HCT116 (cell line): ENCODE measurements around the gene SLC17A5. TPM values are rescaled to one million over a fixed set of nuclear protein-coding genes. Genes with fewer than 3 reads are reported as not detected.

Source experiments
- ATAC-seq: fragments of 200-7000 bp; cut with Tn5 transposase; 2 replicates; pipeline ENCODE4 v1.9.1; 2020; ENCODE audit warnings: mild to moderate bottlenecking, moderate library complexity
- BruUV-seq: library from RNA; stranded (reverse); fragments of 400-500 nt; replicated peaks from 2 replicates; lab custom pipeline; 2021; lab: Mats Ljungman, UMichigan
- CTCF ChIA-PET: fragments of 300-600 bp; sonication (Branson Sonifier 250); formaldehyde crosslinking; loops from one replicate; lab custom pipeline; 2021; ENCODE audit warnings: antibody characterized with exemption; lab: Charles Lee
- POLR2A ChIA-PET: fragments of 300-600, 350-600 bp; sonication (Branson Sonifier 250); formaldehyde crosslinking; loops from one replicate; lab custom pipeline; 2021; ENCODE audit warnings: antibody characterized with exemption; lab: Charles Lee
- RAD21 ChIA-PET, 2 experiments: fragments of 300-600 bp; sonication (Branson Sonifier 250); formaldehyde crosslinking; loops; one replicate each; lab custom pipeline; 2023; ENCODE audit warnings: low total read pairs in 2 of 2; ENCODE audit not compliant: uncharacterized antibody in 2 of 2, unreplicated experiment in 2 of 2, low non-redundant PET in 1 of 2; lab: Charles Lee
- DNase-seq: peaks from one replicate; pipeline ENCODE4 v3.0.0-alpha.2; 2010; ENCODE audit warnings: low read depth, low spot score
- H2AFZ ChIP-seq: fragments of 200-600 bp; shearing (Covaris generic), sonication (generic); 2 replicates; pipeline ENCODE4 v1.6.1; 2017; ENCODE audit warnings: low read depth, mixed run types, mixed read lengths, antibody characterized with exemption, low read length; ENCODE audit not compliant: poor library complexity, severe bottlenecking
- H3K27ac ChIP-seq: 2 replicates; pipeline ENCODE4 v1.5.1; 2012; ENCODE audit warnings: low read depth, low read length
- H3K27me3 ChIP-seq: fragments of 200-600 bp; sonication (generic); 2 replicates; pipeline ENCODE4 v1.6.1; 2016; ENCODE audit warnings: mixed run types, low read length, mixed read lengths; ENCODE audit not compliant: insufficient read depth
- H3K36me3 ChIP-seq, 2 experiments: fragments of 200-500 bp in 1 of 2; fragments of 200-600 bp in 1 of 2; sonication (Bioruptor generic) in 1 of 2; sonication (generic) in 1 of 2; 2 replicates each; pipeline versions ENCODE4 v1.5.1 to v1.6.1; 2014 to 2016; ENCODE audit warnings: low read length in 2 of 2, inconsistent platforms in 1 of 2, mixed read lengths in 1 of 2, mixed run types in 1 of 2; ENCODE audit not compliant: insufficient read depth in 2 of 2, control insufficient read depth in 1 of 2
- H3K4me1 ChIP-seq, 2 experiments: fragments of 200-600 bp in 1 of 2; sonication (generic) in 1 of 2; 2 replicates each; pipeline versions ENCODE4 v1.5.1 to v1.6.1; 2012 to 2017; ENCODE audit warnings: low read length in 2 of 2, inconsistent platforms in 1 of 2, mild to moderate bottlenecking in 1 of 2, mixed read lengths in 1 of 2, mixed run types in 1 of 2, moderate library complexity in 1 of 2; ENCODE audit not compliant: insufficient read depth in 2 of 2, control insufficient read depth in 1 of 2
- H3K4me2 ChIP-seq: fragments of 200-600 bp; sonication (generic); 2 replicates; pipeline ENCODE4 v1.6.1; 2017; ENCODE audit warnings: mixed run types, low read length, mixed read lengths
- H3K4me3 ChIP-seq, 2 experiments: fragments of 200-600 bp in 1 of 2; sonication (generic) in 1 of 2; replicated peaks in 1 of 2; 2 replicates each; pipeline ENCODE4 v1.5.1; 2011 to 2016; ENCODE audit warnings: low read length in 2 of 2, control low read depth in 1 of 2, low read depth in 1 of 2, mild to moderate bottlenecking in 1 of 2, mixed read lengths in 1 of 2, mixed run types in 1 of 2
- H3K79me2 ChIP-seq: fragments of 200-600 bp; sonication (generic); 2 replicates; pipeline ENCODE4 v1.6.1; 2017; ENCODE audit warnings: mild to moderate bottlenecking, mixed run types, low read length, moderate library complexity, mixed read lengths; ENCODE audit not compliant: insufficient read depth
- H3K9ac ChIP-seq: fragments of 200-600 bp; sonication (generic); 2 replicates; pipeline ENCODE4 v1.6.1; 2016; ENCODE audit warnings: low read length, mixed read lengths
- H3K9me2 ChIP-seq: fragments of 200-600 bp; sonication (generic), shearing (Covaris generic); 2 replicates; pipeline ENCODE4 v1.6.1; 2017; ENCODE audit warnings: mixed run types, mild to moderate bottlenecking, moderate library complexity; ENCODE audit not compliant: insufficient read depth
- H3K9me3 ChIP-seq, 2 experiments: fragments of 200-500 bp in 1 of 2; fragments of 200-600 bp in 1 of 2; sonication (Bioruptor generic) in 1 of 2; sonication (generic) in 1 of 2; 2 replicates each; pipeline ENCODE4 v1.6.1; 2014 to 2017; ENCODE audit warnings: low read length in 2 of 2, mixed read lengths in 2 of 2, inconsistent platforms in 1 of 2, low read depth in 1 of 2, mild to moderate bottlenecking in 1 of 2, mixed run types in 1 of 2, moderate library complexity in 1 of 2; ENCODE audit not compliant: control insufficient read depth in 1 of 2, insufficient read depth in 1 of 2
- H4K20me1 ChIP-seq: fragments of 200-600 bp; sonication (generic), shearing (Covaris generic); 2 replicates; pipeline ENCODE4 v1.6.1; 2017; ENCODE audit warnings: mixed run types, mild to moderate bottlenecking, moderate library complexity; ENCODE audit not compliant: insufficient read depth
- CBX3 ChIP-seq: IDR thresholded peaks from 2 replicates; pipeline ENCODE4 v1.6.1; 2012; ENCODE audit warnings: low read depth
- CEBPB ChIP-seq: IDR thresholded peaks from 2 replicates; pipeline ENCODE4 v1.6.1; 2012; ENCODE audit warnings: low read depth
- EGR1 ChIP-seq: IDR thresholded peaks from 2 replicates; pipeline ENCODE4 v1.6.1; 2012; ENCODE audit warnings: low read depth
- EZH2phosphoT487 ChIP-seq: fragments of 200-600 bp; IDR thresholded peaks from 2 replicates; pipeline ENCODE4 v1.6.1; 2018; ENCODE audit warnings: antibody characterized with exemption, borderline replicate concordance
- JUND ChIP-seq: IDR thresholded peaks from 2 replicates; pipeline ENCODE4 v1.6.1; 2012
- POLR2A ChIP-seq: IDR thresholded peaks from 2 replicates; pipeline ENCODE4 v1.7.0; 2011; ENCODE audit warnings: borderline replicate concordance; ENCODE audit not compliant: insufficient read depth, insufficient read length; ENCODE audit errors: extremely low read depth
- POLR2AphosphoS5 ChIP-seq: IDR thresholded peaks from 2 replicates; pipeline ENCODE4 v1.6.1; 2011; ENCODE audit warnings: mild to moderate bottlenecking, low read depth, low read length, moderate library complexity
- SIN3A ChIP-seq: IDR thresholded peaks from 2 replicates; pipeline ENCODE4 v1.6.1; 2012; ENCODE audit warnings: low read depth
- SRF ChIP-seq: IDR thresholded peaks from 2 replicates; pipeline ENCODE4 v1.6.1; 2012; ENCODE audit warnings: low read depth
- TCF7L2 ChIP-seq: IDR thresholded peaks from 2 replicates; pipeline ENCODE4 v1.7.0; 2011; ENCODE audit warnings: borderline replicate concordance, inconsistent platforms; ENCODE audit not compliant: insufficient read depth, insufficient read length; ENCODE audit errors: extremely low read depth
- YY1 ChIP-seq: IDR thresholded peaks from 2 replicates; pipeline ENCODE4 v1.6.1; 2011; ENCODE audit warnings: low read length, low read depth, moderate library complexity, mild to moderate bottlenecking; ENCODE audit not compliant: insufficient replicate concordance; ENCODE audit errors: extremely low read depth
- ZNF274 ChIP-seq: fragments of 200-500 bp; sonication (Bioruptor generic); IDR thresholded peaks from 2 replicates; pipeline ENCODE4 v1.6.1; 2014; ENCODE audit warnings: mild to moderate bottlenecking, low read depth, low read length, inconsistent platforms
- intact Hi-C: fragments of 100-400 bp; cut with micrococcal nuclease; formaldehyde crosslinking; loops from 2 replicates; pipeline ENCODE4 v1.10.0; 2022
- total RNA-seq: library from RNA; stranded (reverse); gene quantifications from one replicate; pipeline ENCODE4 v1.2.1, GENCODE V29; 2021; ENCODE audit not compliant: unreplicated experiment
- TF ChIP-seq, protein P1 (sequence below): IDR thresholded peaks from 2 replicates; pipeline ENCODE4 v1.6.1; 2011; ENCODE audit warnings: mild to moderate bottlenecking, low read length, moderate library complexity; ENCODE audit not compliant: insufficient replicate concordance; ENCODE audit errors: extremely low read depth
- TF ChIP-seq, protein P2 (sequence below): IDR thresholded peaks from 2 replicates; pipeline ENCODE4 v1.6.1; 2012
- TF ChIP-seq, protein P3 (sequence below): IDR thresholded peaks from 2 replicates; pipeline ENCODE4 v1.6.1; 2012; ENCODE audit warnings: low read depth
- TF ChIP-seq, protein P4 (sequence below), 3 experiments: fragments of 200-600 bp in 1 of 3; sonication (generic) in 1 of 3; IDR thresholded peaks in 2 of 3; conservative IDR thresholded peaks in 1 of 3; 2 replicates each; pipeline ENCODE4 v1.5.1; 2012 to 2017; ENCODE audit warnings: low read depth in 2 of 3, low read length in 2 of 3, antibody characterized with exemption in 1 of 3, borderline replicate concordance in 1 of 3, control low read depth in 1 of 3, mild to moderate bottlenecking in 1 of 3, mixed read lengths in 1 of 3, mixed run types in 1 of 3, moderate library complexity in 1 of 3; ENCODE audit not compliant: insufficient read depth in 1 of 3

Gene SLC17A5
- total RNA-seq, 1 experiment from 2014 or later = 17.0 TPM

DNA sequence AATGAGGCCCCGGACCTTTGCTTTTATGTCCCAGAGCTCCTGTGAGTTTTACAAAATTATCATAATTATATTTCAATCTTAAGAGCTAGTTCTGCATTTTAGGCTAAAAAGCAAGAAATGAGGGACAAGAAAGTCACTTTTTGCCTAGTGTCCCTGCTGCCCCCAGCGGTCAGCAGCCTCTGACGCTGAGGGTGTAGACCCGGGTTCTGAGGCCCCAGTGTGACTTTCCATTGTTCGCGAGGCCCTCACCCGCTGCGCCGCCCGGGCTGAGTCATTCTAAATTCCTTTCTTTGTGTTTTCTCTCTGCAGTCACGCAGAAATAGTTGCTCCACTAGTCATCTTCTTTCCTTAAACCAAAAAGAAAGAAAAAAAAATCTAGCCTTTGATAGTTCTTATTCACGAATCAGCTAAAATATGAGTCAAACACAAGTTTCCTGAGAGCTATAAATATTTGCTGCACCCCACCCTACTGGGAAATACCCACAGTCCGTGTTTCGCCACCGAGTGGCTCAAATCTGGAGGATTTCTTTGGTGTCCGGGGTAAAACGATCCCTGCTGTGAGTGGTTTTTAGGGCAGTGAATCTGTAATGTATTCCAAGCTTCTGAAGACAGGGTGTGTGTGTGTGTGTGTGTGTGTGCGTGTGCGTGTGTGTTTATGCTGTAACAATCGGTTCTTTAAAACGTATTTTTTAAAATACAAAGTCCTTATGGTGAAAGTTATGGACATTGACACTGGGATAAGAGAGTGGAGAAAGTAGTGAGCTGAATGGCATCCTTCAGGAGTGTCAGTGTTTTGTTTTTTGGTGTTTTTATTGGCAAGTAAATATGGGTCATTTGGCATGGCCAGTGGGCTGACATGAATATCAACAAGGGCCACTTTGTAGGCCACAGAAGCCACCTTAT is 73.3 kb downstream of the SLC17A5 start:
- ChIA-PET POLR2A (interaction anchor here (0.7 to 4.9 kb wide), 12 partner anchors 9 to 119 kb away, joined by 3 to 68 read pairs (median 4); partner anchors contain the start of genes EEF1A1 and MTO1), RAD21 (interaction anchor here (0.5 to 1.4 kb wide), 5 partner anchors 27 to 67 kb away, joined by 3 to 5 read pairs (median 3); partner anchors contain the start of gene EEF1A1 (in 1 of the 2)), CTCF (interaction anchor here (0.9 to 1.4 kb wide), 4 partner anchors 14 to 72 kb away, joined by 3 to 4 read pairs (median 4); no protein-coding TSS in a partner anchor)
- BruUV-seq = TSS peak; percentile 97
- intact Hi-C loops = loop anchor here (1.0 to 5.0 kb wide), 2 partner anchors 59 to 72 kb away; partner anchors contain the start of genes EEF1A1 and SLC17A5
- Histone ChIP-seq H3K9me3 (no peaks in the 10 kb centered on the region), H3K4me2 (peak overlapping the region; percentile 82), H2AFZ (no peak overlapping the region), H3K9me2 (no peaks in the 10 kb centered on the region), H3K9ac (peak overlapping the region; percentile 81), H3K36me3 (no peaks in the 10 kb centered on the region), H3K4me3 (peak overlapping the region; percentile 37 to 52), H3K4me1 (peaks cover 59% of the 10 kb centered on the region in 2 experiments), H4K20me1 (no peaks in the 10 kb centered on the region), H3K27me3 (no peaks in the 10 kb centered on the region), H3K27ac (peak overlapping the region; percentile 97), H3K79me2 (no peaks in the 10 kb centered on the region)
- peak; percentile 96 for DNase-seq
- peak; percentile 82 for ATAC-seq
- TF ChIP-seq EGR1 (peak; percentile 49; the same call in 1 of the 2 replicates), SRF (peak; percentile 67), SIN3A (peak; percentile 80; the same call in 1 of the 2 replicates), ZNF274 (no peak), CBX3 (peak; percentile 84), POLR2A (peak; percentile 45), CEBPB (peak; percentile 86), POLR2AphosphoS5 (peak; percentile 65), TCF7L2 (peak; percentile 88), JUND (peak; percentile 98), YY1 (peak; percentile 3), EZH2phosphoT487 (no peak)
- TF ChIP-seq, protein P1, sequence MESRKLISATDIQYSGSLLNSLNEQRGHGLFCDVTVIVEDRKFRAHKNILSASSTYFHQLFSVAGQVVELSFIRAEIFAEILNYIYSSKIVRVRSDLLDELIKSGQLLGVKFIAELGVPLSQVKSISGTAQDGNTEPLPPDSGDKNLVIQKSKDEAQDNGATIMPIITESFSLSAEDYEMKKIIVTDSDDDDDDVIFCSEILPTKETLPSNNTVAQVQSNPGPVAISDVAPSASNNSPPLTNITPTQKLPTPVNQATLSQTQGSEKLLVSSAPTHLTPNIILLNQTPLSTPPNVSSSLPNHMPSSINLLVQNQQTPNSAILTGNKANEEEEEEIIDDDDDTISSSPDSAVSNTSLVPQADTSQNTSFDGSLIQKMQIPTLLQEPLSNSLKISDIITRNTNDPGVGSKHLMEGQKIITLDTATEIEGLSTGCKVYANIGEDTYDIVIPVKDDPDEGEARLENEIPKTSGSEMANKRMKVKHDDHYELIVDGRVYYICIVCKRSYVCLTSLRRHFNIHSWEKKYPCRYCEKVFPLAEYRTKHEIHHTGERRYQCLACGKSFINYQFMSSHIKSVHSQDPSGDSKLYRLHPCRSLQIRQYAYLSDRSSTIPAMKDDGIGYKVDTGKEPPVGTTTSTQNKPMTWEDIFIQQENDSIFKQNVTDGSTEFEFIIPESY = no peak
- TF ChIP-seq, protein P2, sequence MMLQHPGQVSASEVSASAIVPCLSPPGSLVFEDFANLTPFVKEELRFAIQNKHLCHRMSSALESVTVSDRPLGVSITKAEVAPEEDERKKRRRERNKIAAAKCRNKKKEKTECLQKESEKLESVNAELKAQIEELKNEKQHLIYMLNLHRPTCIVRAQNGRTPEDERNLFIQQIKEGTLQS = no peak
- TF ChIP-seq, protein P3, sequence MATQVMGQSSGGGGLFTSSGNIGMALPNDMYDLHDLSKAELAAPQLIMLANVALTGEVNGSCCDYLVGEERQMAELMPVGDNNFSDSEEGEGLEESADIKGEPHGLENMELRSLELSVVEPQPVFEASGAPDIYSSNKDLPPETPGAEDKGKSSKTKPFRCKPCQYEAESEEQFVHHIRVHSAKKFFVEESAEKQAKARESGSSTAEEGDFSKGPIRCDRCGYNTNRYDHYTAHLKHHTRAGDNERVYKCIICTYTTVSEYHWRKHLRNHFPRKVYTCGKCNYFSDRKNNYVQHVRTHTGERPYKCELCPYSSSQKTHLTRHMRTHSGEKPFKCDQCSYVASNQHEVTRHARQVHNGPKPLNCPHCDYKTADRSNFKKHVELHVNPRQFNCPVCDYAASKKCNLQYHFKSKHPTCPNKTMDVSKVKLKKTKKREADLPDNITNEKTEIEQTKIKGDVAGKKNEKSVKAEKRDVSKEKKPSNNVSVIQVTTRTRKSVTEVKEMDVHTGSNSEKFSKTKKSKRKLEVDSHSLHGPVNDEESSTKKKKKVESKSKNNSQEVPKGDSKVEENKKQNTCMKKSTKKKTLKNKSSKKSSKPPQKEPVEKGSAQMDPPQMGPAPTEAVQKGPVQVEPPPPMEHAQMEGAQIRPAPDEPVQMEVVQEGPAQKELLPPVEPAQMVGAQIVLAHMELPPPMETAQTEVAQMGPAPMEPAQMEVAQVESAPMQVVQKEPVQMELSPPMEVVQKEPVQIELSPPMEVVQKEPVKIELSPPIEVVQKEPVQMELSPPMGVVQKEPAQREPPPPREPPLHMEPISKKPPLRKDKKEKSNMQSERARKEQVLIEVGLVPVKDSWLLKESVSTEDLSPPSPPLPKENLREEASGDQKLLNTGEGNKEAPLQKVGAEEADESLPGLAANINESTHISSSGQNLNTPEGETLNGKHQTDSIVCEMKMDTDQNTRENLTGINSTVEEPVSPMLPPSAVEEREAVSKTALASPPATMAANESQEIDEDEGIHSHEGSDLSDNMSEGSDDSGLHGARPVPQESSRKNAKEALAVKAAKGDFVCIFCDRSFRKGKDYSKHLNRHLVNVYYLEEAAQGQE = no peak
- TF ChIP-seq, protein P4, sequence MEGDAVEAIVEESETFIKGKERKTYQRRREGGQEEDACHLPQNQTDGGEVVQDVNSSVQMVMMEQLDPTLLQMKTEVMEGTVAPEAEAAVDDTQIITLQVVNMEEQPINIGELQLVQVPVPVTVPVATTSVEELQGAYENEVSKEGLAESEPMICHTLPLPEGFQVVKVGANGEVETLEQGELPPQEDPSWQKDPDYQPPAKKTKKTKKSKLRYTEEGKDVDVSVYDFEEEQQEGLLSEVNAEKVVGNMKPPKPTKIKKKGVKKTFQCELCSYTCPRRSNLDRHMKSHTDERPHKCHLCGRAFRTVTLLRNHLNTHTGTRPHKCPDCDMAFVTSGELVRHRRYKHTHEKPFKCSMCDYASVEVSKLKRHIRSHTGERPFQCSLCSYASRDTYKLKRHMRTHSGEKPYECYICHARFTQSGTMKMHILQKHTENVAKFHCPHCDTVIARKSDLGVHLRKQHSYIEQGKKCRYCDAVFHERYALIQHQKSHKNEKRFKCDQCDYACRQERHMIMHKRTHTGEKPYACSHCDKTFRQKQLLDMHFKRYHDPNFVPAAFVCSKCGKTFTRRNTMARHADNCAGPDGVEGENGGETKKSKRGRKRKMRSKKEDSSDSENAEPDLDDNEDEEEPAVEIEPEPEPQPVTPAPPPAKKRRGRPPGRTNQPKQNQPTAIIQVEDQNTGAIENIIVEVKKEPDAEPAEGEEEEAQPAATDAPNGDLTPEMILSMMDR (IDR thresholded peaks at IDR 0.05 in 2 of 3, conservative IDR thresholded peaks at IDR 0.05 in 1 of 3; ENCODE audit: borderline replicate concordance in 1 of 3, insufficient read depth in 1 of 3, low read depth in 2 of 3, low read length in 2 of 3) = peak in 2 of 3 experiments; percentile 62 to 67; a peak in 4 of 6 replicates
